Measurements from ENCODE around the gene HSPB9.
"Not testable (repeated sequence)": the region's sequence is repeated elsewhere in the genome, so short reads cannot be mapped to it uniquely, and the experiment has no call there.

HSPB9 gene

GRCh38 chr17:42120161-42120769 is 2.3 kb upstream of the HSPB9 start:
- no peak for DNase-seq

- DNase-seq: peak; percentile 72
Measured at GRCh38 chr17:42120770-42121769, 1.5 kb upstream of the HSPB9 start, which contains the start of gene KAT2A. Gene KAT2A, minus strand, starts transcription at chr17:42121367. Its CDS starts 63 bp downstream, at chr17:42121304.

DNA sequence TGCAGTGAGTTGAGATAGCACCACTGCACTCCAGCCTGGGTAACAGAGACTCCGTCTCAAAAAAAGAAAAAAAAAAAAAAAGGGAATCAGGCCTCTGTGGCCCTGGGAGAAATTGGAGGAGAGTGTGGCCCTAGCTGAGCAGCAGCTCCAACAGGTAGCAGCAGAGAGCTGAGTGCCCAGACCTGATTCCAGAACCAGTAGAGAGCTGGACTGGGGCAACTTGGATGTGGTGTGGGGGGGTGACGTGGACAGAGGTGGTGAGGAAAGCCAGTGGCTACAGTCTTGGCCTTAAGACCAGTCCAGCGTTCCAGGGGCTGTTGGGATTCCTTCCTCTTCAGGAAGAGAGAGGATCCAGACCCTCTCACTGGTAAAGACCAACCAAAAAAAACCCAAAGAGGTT is 1.7 kb downstream of the HSPB9 start:
- DNase-seq: no peak

DNA sequence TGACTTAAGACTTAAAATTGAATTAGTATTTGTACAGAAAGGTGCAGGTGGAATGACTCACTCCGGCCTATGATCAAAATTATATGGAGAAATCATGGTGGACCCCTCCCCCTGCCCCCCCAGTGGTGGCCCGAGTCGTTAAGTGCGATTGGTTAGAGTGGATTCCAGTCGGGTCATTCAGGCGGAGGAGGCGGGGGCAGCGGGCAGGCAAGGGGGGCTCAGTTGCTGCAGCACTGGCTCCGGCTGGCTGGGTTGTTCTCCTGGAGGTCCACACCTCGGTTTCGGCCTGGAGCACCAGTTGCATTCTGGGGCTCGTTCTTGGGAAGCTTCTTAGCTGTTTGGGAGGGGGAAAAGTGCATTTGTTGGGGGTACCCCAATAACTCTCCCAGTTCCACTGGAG is 3.0 kb downstream of the HSPB9 start:
- DNase-seq: no peak

GRCh38 chr17:42126836-42127235 is 4.2 kb downstream of the HSPB9 start:
- DNase-seq: no peak

- no peak for DNase-seq
Measured at GRCh38 chr17:42127414-42127813, 4.8 kb downstream of the HSPB9 start.

DNA sequence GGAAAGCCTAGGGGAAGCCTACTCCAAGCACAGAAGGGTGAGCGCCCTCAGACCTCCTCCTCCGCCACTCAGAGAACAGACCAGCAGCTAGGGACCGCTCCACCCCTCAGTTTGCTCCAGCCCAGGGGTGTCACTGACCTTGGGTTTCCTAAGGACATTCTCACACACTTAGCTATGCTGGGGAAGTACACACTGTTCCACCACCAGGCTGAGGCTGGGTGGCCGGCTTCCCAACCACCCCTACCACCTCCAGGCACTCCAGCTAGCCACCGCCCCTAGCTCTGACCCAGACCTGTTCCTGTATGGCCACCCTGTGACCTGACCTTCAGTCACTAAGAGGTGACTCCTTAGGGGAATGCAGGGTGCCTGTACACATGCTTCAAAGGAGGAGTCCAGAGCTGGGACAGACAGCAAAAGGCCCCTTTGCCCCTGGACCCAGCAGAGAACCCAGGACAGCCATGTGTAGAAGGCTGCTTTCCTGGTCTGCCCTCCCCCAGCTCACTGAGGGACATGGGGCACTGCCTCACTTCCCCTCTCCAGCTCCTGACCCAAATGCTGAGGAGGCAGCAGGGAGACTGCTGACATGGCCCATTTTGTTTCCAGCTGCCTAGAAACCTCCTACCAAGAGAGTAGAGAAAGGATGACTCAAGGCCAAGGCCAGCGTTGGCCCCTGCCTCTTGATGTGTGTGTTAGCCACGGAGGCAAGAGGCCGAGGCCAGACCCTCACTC is 6.7 kb downstream of the HSPB9 start:
- no peak for DNase-seq

DNA sequence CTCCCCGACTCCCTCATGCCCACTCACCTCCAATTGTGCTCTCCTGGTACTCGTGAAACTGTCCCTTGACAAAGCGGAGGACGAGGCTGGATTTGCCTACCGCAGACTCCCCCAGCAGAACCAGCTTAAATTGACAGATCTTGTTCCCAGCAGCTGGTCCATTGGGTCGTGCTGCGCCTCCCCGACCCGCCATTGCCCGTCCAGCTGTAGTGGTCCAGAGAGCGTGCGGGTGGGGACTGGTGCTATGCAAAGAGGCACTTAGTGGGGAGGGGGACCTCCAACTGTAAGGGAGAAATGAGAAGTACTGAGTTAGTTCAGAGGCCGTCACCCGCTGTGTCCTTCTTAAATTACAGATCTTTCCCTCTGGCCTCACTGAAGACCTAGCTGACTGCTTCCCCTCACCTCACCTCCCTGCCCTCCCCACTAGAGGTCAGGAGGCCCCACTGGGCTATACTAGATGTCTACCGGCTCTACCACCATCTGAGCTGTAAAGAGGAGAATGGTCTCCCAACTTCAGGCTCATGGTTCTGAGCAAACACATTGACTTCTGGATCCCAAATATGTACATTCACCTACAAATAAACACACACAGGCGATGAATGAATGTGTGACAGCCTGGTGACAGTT is 7.8 kb downstream of the HSPB9 start:
- no peak for DNase-seq

DNA sequence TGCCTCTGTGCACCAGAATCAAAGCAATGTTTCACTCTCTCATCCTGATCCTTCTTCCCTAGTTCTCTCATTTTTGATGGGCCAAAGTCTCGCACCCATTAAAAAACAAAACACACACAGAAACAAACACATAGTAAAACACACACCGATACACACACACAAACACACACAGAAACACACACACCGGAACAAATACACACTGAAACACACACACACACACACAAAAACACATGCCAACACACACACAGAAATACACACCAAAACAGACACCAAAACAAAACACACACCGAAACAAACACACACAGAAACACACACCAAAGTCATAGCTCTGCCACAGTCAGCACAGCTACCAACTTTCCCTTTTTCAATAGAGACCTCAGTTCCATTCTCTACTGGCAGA is 8.6 kb downstream of the HSPB9 start:
- DNase-seq: no peak

GRCh38 chr17:42131981-42132432 is 9.4 kb downstream of the HSPB9 start:
- DNase-seq: no peak

GRCh38 chr17:42132941-42133340 is 10.3 kb downstream of the HSPB9 start:
- DNase-seq: no peak

GRCh38 chr17:42133461-42134041 is 10.9 kb downstream of the HSPB9 start:
- no peak for DNase-seq

DNA sequence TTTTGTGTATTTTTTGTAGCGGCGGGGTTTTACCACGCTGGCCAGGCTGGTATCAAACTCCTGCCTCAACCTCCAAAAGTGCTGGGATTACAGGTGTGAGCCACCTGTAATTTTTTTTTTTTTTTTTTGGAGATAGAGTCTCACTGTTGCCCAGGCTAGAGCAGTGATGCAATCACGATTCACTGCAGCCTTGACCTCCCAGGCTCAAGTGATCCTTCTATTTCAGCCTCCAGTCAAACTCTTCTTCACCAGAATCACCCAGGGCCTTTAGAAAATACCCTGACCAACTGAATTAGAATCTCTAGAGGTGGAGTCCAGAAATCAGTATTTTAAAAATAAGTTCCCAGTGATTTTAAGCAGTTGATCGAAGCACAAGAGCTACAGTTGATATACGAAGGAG is 12.5 kb downstream of the HSPB9 start:
- DNase-seq: no peak

DNA sequence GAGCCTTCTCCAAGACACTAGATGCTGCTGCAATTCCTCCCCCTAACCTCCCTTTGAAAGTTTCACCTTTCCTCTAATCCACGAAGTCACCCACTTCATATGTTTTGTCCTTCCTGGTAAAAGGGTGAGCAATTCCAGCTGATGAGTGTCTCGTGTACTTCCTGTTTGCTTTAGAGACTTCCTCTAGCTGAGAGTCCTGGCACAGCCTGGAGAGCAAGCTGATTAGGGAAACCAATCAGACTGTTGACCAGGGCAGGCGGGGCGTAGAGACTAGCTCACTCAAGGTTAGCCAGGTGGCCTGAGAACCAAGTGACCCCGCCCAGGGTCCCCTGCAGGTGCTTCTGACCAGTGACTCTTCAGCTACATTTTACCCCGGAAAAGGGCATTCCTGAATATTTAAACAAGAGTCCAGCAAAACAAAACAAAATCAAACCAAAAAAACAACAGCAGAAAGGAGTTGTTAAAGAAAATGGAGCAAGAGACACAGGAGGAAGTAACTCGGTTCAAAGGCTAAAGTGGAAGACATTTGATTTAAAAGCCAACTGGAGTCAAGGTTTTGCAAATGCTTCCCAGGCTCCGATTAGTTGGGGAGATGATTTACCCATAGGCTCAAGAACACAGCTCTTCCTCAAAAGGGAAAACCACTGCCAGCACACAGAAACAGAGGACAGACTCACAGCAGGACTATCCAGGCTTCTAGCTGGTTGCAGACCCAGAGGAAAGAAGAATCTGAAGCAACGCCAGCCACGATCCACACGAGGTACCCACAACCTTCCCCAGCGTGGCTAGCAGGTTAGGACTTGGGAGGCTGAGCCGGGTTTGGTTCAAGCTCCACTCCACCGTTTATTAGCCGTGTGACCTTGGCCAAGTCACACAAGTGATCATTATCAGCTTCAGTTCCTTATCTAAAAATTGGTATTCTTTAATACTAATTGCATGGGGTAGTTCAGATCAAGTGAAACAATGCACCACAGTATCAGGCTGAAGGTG is 13.4 kb downstream of the HSPB9 start:
- DNase-seq: no peak

DNA sequence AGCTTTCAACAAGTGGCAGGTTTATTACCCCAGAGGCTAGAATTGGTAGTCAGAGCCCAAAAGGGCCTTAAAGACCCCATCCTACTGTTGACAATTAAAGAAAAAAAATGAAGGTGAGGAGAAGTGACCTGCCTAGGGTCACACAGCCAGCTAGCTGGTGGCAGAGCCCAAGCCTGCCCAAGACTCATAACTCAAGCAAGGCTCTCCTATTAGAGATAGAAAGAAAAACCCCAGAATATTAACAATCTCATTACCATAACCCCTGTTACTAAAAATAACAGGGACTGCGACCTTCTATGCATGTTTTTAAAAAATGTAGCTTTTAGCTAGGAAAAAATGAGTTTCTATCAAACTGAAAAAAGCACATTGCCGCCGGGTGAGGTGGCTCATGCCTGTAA is 14.0 kb downstream of the HSPB9 start:
- DNase-seq: no peak

DNA sequence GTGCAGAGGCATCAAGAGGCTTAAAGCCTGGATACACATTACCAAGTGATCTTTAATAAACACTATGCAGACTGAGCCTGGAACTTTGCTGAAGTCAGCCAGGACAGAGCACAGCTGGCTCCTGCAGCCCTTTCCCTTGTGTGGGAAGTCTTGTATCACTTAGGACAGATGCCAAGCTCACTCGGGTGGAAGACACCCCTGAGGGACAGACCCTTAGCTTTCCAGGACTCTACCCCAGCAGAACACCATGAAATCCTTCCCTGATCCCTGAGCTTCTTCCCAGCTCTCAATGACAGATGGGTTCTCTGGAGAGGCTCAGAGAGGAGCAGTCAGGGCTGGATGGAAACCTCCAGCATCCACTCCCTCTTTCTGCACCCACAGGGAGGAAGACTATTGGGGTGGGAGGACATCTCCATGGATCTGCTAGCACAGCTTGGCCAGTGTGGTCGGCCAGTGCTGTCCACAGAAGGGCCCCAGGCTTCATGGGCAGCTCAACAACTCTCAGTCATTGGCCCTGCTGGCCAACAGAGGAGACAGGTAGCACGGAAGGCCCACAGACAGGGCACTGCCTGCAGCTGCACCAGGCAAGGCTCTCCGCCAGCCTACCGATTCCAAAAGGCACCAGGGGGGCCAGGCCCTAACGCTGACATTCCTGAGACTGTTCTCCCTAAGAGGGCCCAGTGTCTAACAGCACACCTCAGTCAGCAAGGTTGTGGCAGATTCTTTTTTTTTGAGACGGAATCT is 16.3 kb downstream of the HSPB9 start:
- no peak for DNase-seq

GRCh38 chr17:42140690-42141089 is 18.1 kb downstream of the HSPB9 start:
- not testable (repeated sequence) for DNase-seq

DNA sequence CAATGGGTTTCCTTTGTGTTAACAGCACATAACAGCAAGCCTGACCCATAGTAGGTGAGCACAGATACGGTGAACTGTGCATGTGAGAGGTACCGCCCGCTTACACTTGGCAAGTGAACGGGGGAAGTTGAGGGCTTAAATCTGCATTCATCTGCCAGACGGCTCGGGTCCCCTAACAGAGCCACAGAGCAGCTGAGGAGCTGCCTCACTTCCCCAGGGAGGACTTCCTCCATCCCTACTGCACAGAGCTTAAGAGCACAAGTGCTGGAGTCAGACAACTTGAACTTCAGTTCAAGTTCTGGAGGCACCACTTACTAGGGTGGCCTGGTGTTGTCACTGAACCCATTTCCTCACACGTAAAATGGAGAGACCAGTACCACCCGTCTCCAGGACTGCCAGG is 18.8 kb downstream of the HSPB9 start:
- no peak for DNase-seq

GRCh38 chr17:42142371-42142896 is 19.8 kb downstream of the HSPB9 start:
- no peak for DNase-seq

DNA sequence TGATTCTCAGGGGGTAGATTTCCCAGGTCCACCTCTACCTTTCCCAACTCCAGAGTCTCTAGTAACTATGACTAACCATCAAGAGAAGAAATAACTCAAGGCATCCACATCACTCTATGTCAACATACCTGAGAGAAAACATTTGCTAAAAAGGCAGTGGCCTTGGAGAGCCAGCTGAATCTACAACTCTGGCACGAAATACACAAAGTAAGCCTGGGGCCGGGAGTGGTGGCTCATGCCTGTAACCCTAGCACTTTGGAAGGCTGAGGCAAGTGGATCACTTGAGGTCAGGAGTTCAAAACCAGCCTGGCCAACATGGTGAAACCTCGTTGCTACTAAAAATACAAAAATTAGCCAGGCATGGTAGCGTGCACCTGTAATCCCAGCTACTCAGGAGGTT is 20.5 kb downstream of the HSPB9 start:
- not testable (repeated sequence) for DNase-seq

All from activated T-cell treated with anti-CD3 and anti-CD28 coated beads for 4 hours (primary cell).